Calu3 (cell line): ENCODE data around the gene PTPRG. TPM values are rescaled to one million over a fixed set of nuclear protein-coding genes. Genes with fewer than 3 reads are reported as not detected.

Experiments used
- BruUV-seq: library from RNA; stranded (reverse); fragments of 400-500 nt; replicated peaks from 2 replicates; lab custom pipeline; 2021; lab: Mats Ljungman, UMichigan
- CTCF ChIA-PET: fragments of 300-600 bp; sonication (Branson Sonifier 250); formaldehyde crosslinking; loops from one replicate; lab custom pipeline; 2022; ENCODE audit warnings: antibody characterized with exemption; lab: Charles Lee
- DNase-seq: peaks from one replicate; pipeline ENCODE4 v3.0.0; 2022
- H3K27ac Mint-ChIP-seq: one replicate; pipeline ENCODE4 v1.8.0; 2022; ENCODE audit warnings: mixed read lengths; ENCODE audit not compliant: unreplicated experiment
- H3K27me3 Mint-ChIP-seq: one replicate; pipeline ENCODE4 v1.8.0; 2022; ENCODE audit warnings: mixed read lengths; ENCODE audit not compliant: unreplicated experiment
- H3K36me3 Mint-ChIP-seq: one replicate; pipeline ENCODE4 v1.8.0; 2022; ENCODE audit warnings: mild to moderate bottlenecking, moderate library complexity, mixed read lengths; ENCODE audit not compliant: insufficient read depth, unreplicated experiment
- H3K4me1 Mint-ChIP-seq: one replicate; pipeline ENCODE4 v1.8.0; 2022; ENCODE audit warnings: mild to moderate bottlenecking, low read depth, mixed read lengths; ENCODE audit not compliant: unreplicated experiment
- H3K4me3 Mint-ChIP-seq: one replicate; pipeline ENCODE4 v1.8.0; 2022; ENCODE audit warnings: mild to moderate bottlenecking, low read depth, moderate library complexity, mixed read lengths; ENCODE audit not compliant: unreplicated experiment
- H3K9me3 Mint-ChIP-seq: one replicate; pipeline ENCODE4 v1.8.0; 2022; ENCODE audit warnings: low read depth, mixed read lengths; ENCODE audit not compliant: unreplicated experiment
- CTCF ChIP-seq: fragments of 200-600 bp; IDR thresholded peaks from one replicate; pipeline ENCODE4 v1.8.0; 2022; ENCODE audit warnings: antibody characterized with exemption; ENCODE audit not compliant: unreplicated experiment
- intact Hi-C: fragments of 100-400 bp; cut with micrococcal nuclease; formaldehyde crosslinking; loops from one replicate; pipeline ENCODE4 v1.10.0; 2022; ENCODE audit not compliant: unreplicated experiment
- total RNA-seq: library from RNA; stranded (reverse); gene quantifications from 2 replicates; pipeline ENCODE4 v1.2.3, GENCODE V29; 2022

The PTPRG gene
- total RNA-seq, 1 experiment from 2014 or later = 0.35 TPM

GRCh38 chr3:62119139-62119538, 557.8 kb downstream of the PTPRG start:
- intact Hi-C loops = no loop called here
- no peak for DNase-seq
- no TSS peak for BruUV-seq
- Mint-ChIP-seq H3K4me1 (no peaks in the 10 kb centered on the region), H3K4me3 (no peak overlapping the region), H3K27me3 (no peaks in the 10 kb centered on the region), H3K9me3 (peaks cover 9% of the 10 kb centered on the region), H3K27ac (no peak overlapping the region), H3K36me3 (no peaks in the 10 kb centered on the region)
- TF ChIP-seq CTCF = no peak
- CTCF ChIA-PET = no interaction called here

- BruUV-seq = no TSS peak
- CTCF ChIA-PET = no interaction called here
- intact Hi-C loops = no loop called here
- Mint-ChIP-seq H3K36me3 (no peaks in the 10 kb centered on the region), H3K4me3 (no peak overlapping the region), H3K9me3 (peaks cover 9% of the 10 kb centered on the region), H3K27me3 (no peaks in the 10 kb centered on the region), H3K27ac (no peak overlapping the region), H3K4me1 (no peaks in the 10 kb centered on the region)
- DNase-seq = no peak
- no peak for TF ChIP-seq CTCF
Measured at GRCh38 chr3:62122819-62123218, 561.4 kb downstream of the PTPRG start.

- Mint-ChIP-seq H3K27me3 (no peaks in the 10 kb centered on the region), H3K36me3 (no peaks in the 10 kb centered on the region), H3K4me1 (no peaks in the 10 kb centered on the region), H3K9me3 (no peaks in the 10 kb centered on the region), H3K27ac (no peak overlapping the region), H3K4me3 (no peak overlapping the region)
- no TSS peak for BruUV-seq
- intact Hi-C loops = no loop called here
- CTCF ChIA-PET = no interaction called here
- DNase-seq = no peak
- TF ChIP-seq CTCF = no peak
Measured at GRCh38 chr3:62125380-62125779, 564.0 kb downstream of the PTPRG start.

- Mint-ChIP-seq H3K9me3 (no peaks in the 10 kb centered on the region), H3K4me1 (no peaks in the 10 kb centered on the region), H3K27me3 (no peaks in the 10 kb centered on the region), H3K4me3 (no peak overlapping the region), H3K27ac (no peak overlapping the region), H3K36me3 (no peaks in the 10 kb centered on the region)
- intact Hi-C loops = no loop called here
- no TSS peak for BruUV-seq
- no peak for TF ChIP-seq CTCF
- CTCF ChIA-PET = no interaction called here
- no peak for DNase-seq
Measured at GRCh38 chr3:62127116-62127515, 565.7 kb downstream of the PTPRG start.
